IPS-18c (cell line): Measurements from ENCODE around the gene BCHE.

ENCODE experiments used
- H3K4me3 ChIP-seq: 2 replicates; pipeline ENCODE4 v1.7.0; 2013; ENCODE audit warnings: low read depth, mild to moderate bottlenecking, low read length, moderate library complexity; ENCODE audit not compliant: insufficient read depth
- H3K9me3 ChIP-seq: one replicate; pipeline ENCODE4 v1.6.1; 2013; ENCODE audit warnings: mild to moderate bottlenecking, low read length, moderate library complexity; ENCODE audit not compliant: control insufficient read depth, insufficient read depth

The BCHE gene

DNA sequence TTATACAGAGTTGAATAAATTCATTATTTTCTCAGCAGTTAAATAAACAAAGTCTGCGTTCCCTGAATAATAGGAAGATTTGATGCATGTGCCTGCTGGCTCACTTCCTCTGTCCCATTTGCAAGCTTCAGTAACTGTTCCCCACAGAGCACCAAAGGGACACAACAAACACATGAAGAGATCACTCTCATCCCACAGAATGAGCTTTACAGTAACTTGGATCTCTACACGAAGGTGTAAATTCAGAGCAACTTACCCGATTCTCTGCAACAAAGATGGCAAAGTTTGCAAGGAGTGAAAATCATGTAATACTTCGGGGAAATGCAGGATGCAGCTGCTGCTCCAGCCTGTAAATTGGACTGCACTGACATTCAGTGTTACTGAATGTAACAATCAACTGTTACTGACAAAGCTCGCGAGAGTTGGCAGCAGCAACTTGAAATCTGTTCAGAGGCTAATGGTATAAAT lies at the start of gene BCHE:
Gene BCHE, minus strand, starts transcription at position 366 of the 468 bp plus-strand sequence. CDS start 6,390 bp downstream, outside the sequence.
- Histone ChIP-seq H3K9me3 (no peaks in the 10 kb centered on the region), H3K4me3 (peak within 1 kb of the TSS; percentile 16; the same call in 1 of the 2 replicates)

DNA sequence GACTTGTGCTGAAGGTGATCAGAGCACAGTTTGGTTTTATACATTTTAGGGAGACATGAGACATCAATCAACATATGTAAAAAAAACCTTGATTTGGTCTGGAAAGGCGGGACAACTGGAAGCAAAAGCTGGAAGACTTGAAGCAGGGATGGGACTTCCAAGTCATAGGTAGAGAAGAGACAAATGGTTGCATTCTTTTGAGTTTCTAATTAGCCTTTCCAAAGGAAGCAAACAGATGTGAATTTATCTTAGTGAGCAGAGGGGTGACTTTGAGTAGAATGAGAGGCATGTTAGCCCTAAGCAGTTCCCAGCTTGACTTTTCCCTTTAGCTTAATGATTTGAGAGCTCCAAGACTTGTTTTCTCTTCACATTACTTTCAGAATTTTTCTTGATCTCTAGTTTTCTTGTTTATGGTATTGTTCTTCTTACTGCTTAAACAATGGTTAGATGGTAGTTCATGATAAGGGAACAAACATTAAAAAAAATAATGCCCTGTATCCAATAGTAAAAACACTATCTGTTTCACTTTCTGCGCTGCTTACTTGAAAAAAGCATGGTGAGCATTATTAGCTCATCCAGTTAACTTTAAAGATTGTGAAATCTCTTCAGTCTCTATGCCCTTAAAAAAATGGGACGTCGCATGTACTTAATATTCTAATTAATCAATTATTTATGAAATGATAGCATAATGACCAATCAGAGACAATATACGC lies 48.5 kb upstream of the BCHE start:
- no peaks in the 10 kb centered on the region for H3K9me3 ChIP-seq
- H3K4me3 ChIP-seq = no peak overlapping the region

DNA sequence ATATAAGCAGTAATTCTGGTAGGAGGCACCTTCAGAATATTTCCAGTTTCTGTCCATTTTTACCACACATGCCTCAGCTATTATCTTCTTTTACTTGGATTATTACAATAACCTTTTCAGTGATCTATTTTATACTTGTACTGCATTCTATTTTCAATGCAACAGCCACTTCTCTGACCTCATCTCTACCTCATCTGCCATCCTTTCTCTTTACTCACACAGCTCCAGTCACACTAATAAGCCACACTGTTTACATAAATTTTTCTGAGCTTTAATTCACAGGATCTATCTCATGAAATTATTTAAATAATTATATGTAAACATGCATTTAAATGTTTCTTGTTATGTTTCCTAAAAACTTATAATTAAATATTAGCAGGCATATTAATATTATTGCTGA lies 47.3 kb upstream of the BCHE start:
- Histone ChIP-seq H3K9me3 (no peaks in the 10 kb centered on the region), H3K4me3 (no peak overlapping the region)

DNA sequence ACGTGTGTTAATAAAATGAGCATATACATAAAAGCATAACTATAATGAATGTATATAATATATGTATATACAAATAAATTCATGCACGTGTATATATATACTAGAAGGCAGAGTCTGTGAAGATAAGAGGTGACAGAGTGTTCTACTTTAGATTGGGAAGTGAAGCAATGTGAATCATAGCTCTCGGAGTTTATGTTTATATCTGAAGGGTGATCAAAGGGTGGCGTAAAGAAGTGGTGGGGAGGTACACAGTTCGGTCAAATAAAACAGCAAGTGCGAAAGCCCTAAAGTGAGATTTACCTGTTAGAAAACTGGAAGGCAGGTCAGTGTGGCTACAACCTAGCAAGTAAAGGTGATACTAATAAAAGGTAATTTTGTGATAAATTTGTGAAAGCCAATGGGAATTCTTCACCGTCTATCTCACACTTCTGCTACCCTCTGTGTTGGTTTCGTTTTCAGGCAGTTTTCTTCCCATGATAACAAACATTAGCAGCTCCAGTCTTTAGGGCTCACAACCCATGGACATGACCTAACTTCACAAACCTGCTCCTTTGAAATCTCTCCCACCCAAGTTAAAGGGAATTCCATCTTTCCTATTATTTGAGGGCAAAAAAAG lies 46.7 kb upstream of the BCHE start:
- Histone ChIP-seq H3K4me3 (no peak overlapping the region), H3K9me3 (no peaks in the 10 kb centered on the region)

DNA sequence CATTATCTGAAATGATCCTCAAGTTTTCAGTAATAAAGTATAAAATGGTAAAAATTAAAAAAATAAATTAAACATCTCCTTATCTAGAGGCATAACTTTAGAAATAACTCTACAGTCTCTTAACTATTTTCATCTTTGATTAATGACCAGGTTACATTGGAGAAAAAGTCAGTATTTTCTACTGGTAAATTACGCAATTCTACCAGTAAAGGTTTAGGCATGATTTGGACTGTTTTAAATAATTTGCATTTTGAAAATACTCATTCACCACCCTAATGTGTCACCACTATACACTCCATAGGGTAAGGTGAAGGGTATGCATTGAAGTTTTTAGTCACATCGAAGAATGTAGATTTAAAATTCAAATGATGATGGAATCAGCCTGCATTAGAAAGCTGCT lies 45.9 kb upstream of the BCHE start:
- Histone ChIP-seq H3K9me3 (no peaks in the 10 kb centered on the region), H3K4me3 (no peak overlapping the region)

DNA sequence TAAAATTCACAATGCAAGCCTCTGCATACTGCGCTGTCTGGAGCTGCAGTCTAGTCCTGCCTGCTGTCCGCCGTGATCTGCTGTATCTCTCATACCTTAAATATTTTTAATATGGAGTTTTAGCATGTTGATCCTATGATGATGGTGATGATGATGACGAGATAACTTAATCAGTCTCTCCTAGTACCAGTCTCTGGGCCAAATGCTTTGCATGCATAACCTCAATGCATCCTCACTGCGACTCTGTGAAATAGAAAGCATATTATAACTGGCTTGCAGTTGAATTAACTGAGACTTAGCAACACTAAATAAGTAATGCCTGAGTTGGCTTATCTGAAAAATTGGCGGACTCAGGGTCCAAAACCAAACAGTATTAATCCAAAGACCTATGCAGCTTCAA lies 38.4 kb upstream of the BCHE start:
- H3K9me3 ChIP-seq = peaks cover 5% of the 10 kb centered on the region
- H3K4me3 ChIP-seq = no peak overlapping the region

DNA sequence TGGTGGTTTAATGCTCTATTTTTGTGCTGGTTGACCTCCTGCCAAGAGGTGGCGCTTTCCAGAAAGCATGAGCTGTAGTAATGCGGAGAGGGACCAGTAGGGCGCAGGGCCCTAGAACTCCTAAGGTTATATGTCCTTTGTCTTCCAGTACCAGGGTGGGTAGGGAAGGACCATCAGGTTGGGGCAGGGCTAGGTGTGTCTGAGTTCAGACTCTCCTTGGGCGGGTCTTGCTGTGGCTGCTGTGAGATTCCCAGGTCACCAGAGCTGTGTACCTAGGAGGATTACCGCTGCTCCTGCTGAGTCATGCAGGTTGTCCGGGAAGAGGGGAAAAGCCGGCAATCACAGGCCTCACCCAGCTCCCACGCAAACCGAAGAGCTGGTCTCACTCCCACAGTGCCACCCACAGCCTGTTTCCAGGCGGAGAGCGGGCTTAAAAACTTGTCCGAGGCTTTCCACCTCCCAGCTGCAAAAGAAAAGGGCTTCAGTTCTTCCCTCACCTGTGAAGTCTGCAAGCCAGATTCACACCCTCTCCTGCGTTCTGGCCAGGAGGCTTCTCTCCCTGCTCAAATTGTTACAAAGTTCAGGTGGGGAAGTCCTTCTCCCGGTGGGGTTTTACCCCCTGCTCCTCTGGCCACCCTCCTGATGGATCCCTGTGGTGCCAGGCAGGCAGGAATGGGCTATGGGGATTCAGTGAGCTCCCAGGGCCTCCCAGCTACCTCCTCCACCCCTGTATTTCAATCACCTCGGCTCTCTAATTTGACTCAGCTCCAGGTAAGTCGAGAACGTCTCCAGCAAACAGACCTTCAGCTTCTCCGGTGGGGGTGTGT lies 37.7 kb upstream of the BCHE start:
- Histone ChIP-seq H3K4me3 (no peak overlapping the region), H3K9me3 (peaks cover 5% of the 10 kb centered on the region)

DNA sequence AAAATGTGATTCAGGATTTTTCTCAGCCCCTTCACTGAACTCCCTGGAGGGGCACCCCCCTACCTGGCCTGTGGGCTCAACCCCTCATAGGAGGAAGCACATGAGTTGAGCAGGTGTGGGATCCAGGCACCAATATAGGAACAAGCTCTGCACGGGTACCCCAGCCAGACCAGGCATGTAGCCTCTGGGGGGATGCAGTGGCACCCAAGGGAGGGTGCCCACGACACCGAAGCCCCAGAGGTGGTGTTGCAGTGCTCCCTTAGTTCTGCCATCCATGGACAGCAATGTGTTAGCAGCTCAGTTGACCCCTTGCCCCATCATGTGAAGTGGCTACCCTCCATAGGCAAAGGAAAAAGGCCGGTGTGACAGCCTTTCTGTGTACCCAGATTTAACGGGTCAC lies 30.9 kb upstream of the BCHE start:
- no peak overlapping the region for H3K4me3 ChIP-seq
- no peaks in the 10 kb centered on the region for H3K9me3 ChIP-seq

DNA sequence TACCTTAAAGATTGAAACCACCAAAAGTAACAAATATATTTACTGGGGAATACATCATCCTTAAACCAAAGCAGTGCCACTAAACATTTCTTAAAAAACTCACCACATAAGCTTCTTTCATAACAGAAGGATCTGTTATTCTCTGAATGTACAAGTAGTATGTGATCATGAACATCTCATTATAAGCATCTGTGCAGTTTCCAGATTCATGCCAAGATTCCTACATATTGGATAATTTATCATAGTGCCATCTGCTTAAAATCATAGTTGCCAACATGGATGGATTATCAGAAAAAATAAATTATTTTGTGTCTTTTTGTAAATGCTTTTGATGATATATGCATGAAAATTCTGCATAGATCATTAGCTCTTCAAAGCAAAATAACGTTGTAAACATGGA lies 21.8 kb upstream of the BCHE start:
- no peak overlapping the region for H3K4me3 ChIP-seq
- H3K9me3 ChIP-seq = no peaks in the 10 kb centered on the region

DNA sequence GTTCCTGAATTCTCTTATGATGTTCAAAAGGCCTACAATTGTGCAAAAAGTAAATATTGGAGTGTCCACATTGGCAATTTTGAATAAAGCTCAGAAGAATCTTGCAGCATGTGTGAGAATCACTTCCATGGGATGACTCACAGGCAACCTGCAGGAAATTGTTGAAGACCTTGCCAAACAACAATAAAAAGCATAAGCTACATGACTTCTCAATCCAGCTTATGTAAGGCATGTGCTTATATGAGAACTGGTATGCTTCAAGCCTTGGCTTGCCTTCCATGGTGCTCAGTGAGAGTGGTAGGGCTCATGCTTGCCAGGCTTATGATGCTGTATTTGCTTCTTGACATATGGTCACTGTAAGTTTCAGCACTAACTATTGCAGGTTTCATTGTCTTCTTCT lies 18.4 kb upstream of the BCHE start:
- Histone ChIP-seq H3K9me3 (no peaks in the 10 kb centered on the region), H3K4me3 (no peak overlapping the region)

DNA sequence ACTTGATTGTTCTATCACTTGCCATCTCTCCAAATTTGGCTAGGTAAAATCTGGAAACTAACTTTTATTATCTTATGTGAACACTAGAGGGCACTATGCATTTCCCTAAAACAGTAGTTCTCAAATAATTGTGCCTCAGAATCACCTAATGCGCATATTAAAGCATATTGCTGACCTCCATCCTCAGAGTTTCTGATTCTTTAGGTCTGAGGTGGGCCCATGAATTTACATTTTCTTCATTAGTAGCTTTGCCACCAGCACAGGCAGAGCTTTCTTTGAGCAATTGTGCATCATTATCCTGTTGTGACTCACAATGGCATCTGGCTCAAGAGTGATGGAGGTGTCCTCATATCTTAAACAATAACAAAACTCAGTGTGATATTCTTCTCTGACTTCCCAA lies 17.5 kb upstream of the BCHE start:
- Histone ChIP-seq H3K4me3 (no peak overlapping the region), H3K9me3 (no peaks in the 10 kb centered on the region)

DNA sequence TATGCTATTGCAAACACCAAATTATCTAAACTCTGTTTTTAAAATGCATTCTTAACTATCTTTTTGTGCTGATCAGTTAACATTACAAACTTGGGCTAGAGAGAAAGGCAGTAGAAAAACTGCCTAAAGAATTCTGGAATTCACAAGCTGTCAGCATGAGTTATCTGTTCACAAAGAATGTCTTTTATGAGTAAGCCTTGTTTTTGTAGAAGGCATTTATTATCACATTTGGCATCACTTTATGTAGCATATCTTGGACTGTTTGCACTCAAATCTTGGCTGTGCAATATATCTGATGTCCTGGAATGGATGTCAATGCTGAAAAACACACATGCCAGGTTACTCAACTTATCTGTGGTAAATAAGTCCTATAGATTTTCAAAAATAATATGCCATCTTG lies 15.5 kb upstream of the BCHE start:
- Histone ChIP-seq H3K4me3 (no peak overlapping the region), H3K9me3 (no peaks in the 10 kb centered on the region)

DNA sequence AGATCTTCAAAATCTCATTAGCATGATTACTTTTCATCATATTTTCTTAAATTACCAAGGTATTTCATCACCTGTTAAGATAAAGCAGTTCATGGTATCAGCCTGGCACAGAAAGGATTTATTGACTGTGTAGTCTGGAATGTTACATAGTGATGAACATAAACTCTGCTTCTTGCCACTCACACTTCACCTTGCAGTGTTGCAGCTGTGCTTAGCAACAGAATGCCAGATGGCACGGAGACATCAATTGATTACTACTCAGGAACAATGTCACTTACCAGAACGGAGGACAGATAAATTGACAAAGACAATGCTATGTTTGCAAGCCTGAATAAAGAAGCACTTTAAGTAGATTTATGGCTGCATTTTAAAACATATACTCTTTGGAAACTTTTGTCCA lies 15.0 kb upstream of the BCHE start:
- no peak overlapping the region for H3K4me3 ChIP-seq
- no peaks in the 10 kb centered on the region for H3K9me3 ChIP-seq

DNA sequence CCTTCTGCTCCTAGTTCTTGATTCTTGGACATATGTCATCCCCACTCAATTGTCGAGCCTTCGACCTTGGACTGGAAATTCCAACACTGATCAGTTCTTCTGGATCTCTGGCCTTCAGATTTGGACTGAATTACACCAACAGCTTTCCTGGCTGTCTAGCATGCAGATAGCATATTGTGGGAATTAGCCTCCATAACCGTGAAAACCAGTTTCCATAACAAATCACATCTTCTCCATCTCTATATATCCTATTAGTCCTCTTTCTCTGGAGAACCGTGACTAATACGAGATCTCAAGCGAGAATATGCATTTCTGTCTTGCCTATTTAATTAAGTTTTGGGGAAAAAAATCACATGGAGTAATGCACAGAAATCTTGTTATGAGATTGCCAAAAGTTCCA lies 8.8 kb upstream of the BCHE start:
- Histone ChIP-seq H3K4me3 (no peak overlapping the region), H3K9me3 (no peaks in the 10 kb centered on the region)

DNA sequence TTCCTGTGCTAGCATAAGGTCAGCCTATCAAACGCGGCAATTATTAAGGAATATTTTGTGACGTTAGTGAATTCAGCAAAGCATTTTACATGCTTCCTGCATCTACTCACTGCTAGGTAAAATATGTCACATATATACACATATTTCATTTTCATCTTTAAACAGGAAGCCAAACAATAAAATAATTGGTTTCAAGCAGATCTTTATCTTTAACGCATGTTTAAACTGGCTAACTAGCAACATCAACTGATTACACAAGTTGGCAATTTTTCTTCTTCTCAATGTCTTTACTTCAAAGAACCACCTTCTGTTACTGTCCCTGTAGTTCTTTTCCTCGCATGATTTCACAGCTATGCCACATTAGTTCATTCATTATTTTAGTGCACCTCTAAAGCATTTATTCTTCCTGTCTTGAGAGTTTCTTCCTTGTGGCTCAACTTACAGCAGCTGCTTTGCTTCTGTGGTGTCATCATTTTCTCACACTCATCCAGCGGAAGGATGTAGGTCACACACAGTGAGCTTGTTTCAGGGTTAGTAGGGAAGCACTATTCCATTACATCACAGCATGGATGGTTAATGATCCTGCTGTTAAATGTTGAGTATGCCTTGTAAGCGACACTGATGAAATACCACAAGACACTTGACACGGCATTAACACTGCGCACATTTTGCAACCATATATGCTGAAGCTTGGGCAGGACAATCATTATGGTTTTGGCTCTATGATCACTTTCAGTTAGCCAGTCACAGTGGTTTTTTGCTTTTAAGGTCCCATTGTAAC lies 2.3 kb upstream of the BCHE start:
- Histone ChIP-seq H3K9me3 (no peaks in the 10 kb centered on the region), H3K4me3 (no peak overlapping the region)

DNA sequence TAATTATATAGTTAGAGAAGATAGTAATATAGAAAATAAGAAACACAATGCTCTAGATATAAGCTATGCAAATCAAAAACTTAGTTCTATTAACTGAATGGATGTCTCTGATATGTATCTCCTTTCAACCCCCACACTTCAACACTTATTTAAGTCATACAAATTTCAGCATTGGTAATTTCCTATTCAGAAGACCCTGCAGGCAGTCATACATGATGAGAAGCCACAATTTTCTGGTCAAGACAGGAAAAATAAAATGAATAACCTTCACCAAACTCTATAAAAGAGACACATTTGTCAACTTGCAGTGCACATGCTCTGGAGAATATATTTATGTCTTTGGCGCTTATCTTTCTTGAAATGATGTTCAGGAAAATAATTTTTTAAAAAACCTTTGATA lies 578 bp upstream of the BCHE start:
- Histone ChIP-seq H3K9me3 (no peaks in the 10 kb centered on the region), H3K4me3 (no peak overlapping the region)

DNA sequence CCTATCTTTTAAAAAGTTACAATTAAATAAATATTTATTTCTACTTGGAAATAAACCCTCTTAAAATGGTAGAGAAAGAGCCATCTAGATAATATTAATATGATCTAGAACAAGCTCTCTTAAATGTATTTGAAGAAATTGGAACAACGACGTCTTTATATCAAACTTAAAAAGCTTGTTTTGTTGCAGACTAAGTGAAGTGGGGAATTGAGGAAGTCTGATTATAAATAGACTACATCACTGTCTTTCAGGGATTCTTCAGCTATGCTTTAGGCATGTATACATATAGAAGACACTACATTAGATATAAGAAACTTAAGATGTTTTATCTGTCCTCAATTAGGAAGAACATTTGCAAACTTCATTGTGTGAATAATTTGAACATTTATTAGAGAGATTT lies 1.8 kb downstream of the BCHE start:
- no peaks in the 10 kb centered on the region for H3K9me3 ChIP-seq
- H3K4me3 ChIP-seq = no peak overlapping the region
